GM19455 (cell line): Measurements from ENCODE around the gene HIVEP3.

Experiments
- ATAC-seq: cut with Tn5 transposase; IDR thresholded peaks from one replicate; pipeline ENCODE4 v1.9.1; 2021; ENCODE audit not compliant: unreplicated experiment

Gene HIVEP3

GRCh38 chr1:41894101-41894807 lies 24.5 kb downstream of the HIVEP3 start:
- ATAC-seq, result no peak

GRCh38 chr1:41892301-41892781 lies 26.4 kb downstream of the HIVEP3 start:
- ATAC-seq, result no peak

GRCh38 chr1:41891199-41891896 lies 27.4 kb downstream of the HIVEP3 start:
- ATAC-seq, result peak; percentile 87

GRCh38 chr1:41890825-41891198 lies 27.9 kb downstream of the HIVEP3 start:
- ATAC-seq, result no peak

GRCh38 chr1:41889506-41890414 lies 29.0 kb downstream of the HIVEP3 start:
- ATAC-seq, result no peak

GRCh38 chr1:41888756-41889155 lies 30.0 kb downstream of the HIVEP3 start:
- ATAC-seq, result no peak

- no peak for ATAC-seq
Measured at GRCh38 chr1:41887365-41887764, 31.4 kb downstream of the HIVEP3 start.

GRCh38 chr1:41884256-41885230 lies 34.2 kb downstream of the HIVEP3 start:
- no peak for ATAC-seq

GRCh38 chr1:41883507-41883906 lies 35.2 kb downstream of the HIVEP3 start:
- no peak for ATAC-seq

GRCh38 chr1:41882486-41882885 lies 36.2 kb downstream of the HIVEP3 start:
- no peak for ATAC-seq

GRCh38 chr1:41882068-41882477 lies 36.6 kb downstream of the HIVEP3 start:
- ATAC-seq, result no peak

GRCh38 chr1:41880950-41881885 lies 37.5 kb downstream of the HIVEP3 start:
- ATAC-seq, result no peak

- ATAC-seq, result no peak
Measured at GRCh38 chr1:41880261-41880660, 38.5 kb downstream of the HIVEP3 start.

GRCh38 chr1:41879617-41880016 lies 39.1 kb downstream of the HIVEP3 start:
- ATAC-seq, result no peak

- no peak for ATAC-seq
Measured at GRCh38 chr1:41878911-41879310, 39.8 kb downstream of the HIVEP3 start.

GRCh38 chr1:41878495-41878894 lies 40.2 kb downstream of the HIVEP3 start:
- ATAC-seq, result no peak

- ATAC-seq, result no peak
Measured at GRCh38 chr1:41876576-41877445, 41.9 kb downstream of the HIVEP3 start.

GRCh38 chr1:41875487-41875886 lies 43.2 kb downstream of the HIVEP3 start:
- ATAC-seq, result no peak
